Activated CD8-positive, alpha-beta T cell treated with anti-CD3 and anti-CD28 coated beads for 36 hours (primary cell): ENCODE results near the gene SRC. TPM values are rescaled to one million over a fixed set of nuclear protein-coding genes. Genes with fewer than 3 reads are reported as not detected.

Experiments
- ATAC-seq: fragments of 200-7000 bp; cut with Tn5 transposase; one replicate; pipeline ENCODE4 v1.10.0; 2021; ENCODE audit warnings: mild to moderate bottlenecking, moderate library complexity
- CTCF ChIA-PET: fragments of 350-600 bp; sonication (Branson Sonifier 250); formaldehyde crosslinking; loops from one replicate; lab custom pipeline; 2021; ENCODE audit warnings: antibody characterized with exemption; lab: Charles Lee
- POLR2A ChIA-PET: fragments of 350-600 bp; sonication (Branson Sonifier 250); formaldehyde crosslinking; loops from one replicate; lab custom pipeline; 2021; ENCODE audit warnings: antibody characterized with exemption; lab: Charles Lee
- DNase-seq: peaks from one replicate; pipeline ENCODE4 v3.0.0-alpha.2; 2020
- H3K27ac Mint-ChIP-seq: one replicate; pipeline ENCODE4 v1.8.0; 2021; ENCODE audit warnings: mild to moderate bottlenecking, mixed read lengths
- H3K27me3 Mint-ChIP-seq: one replicate; pipeline ENCODE4 v1.8.0; 2021; ENCODE audit warnings: mixed read lengths
- H3K36me3 Mint-ChIP-seq: one replicate; pipeline ENCODE4 v1.8.0; 2021; ENCODE audit warnings: low read depth, mixed read lengths
- H3K4me1 Mint-ChIP-seq: one replicate; pipeline ENCODE4 v1.8.0; 2021; ENCODE audit warnings: low read depth, mixed read lengths
- H3K4me3 Mint-ChIP-seq: one replicate; pipeline ENCODE4 v1.8.0; 2021; ENCODE audit warnings: mild to moderate bottlenecking, moderate library complexity, mixed read lengths
- H3K9me3 Mint-ChIP-seq: one replicate; pipeline ENCODE4 v1.8.0; 2021; ENCODE audit warnings: mixed read lengths
- CTCF ChIP-seq: fragments of 200-600 bp; IDR thresholded peaks from one replicate; pipeline ENCODE4 v1.8.0; 2022; ENCODE audit warnings: antibody characterized with exemption, mild to moderate bottlenecking
- intact Hi-C: fragments of 100-400 bp; cut with micrococcal nuclease; formaldehyde crosslinking; loops from one replicate; pipeline ENCODE4 v1.10.0; 2022
- total RNA-seq, 2 experiments: library from RNA; stranded (reverse); gene quantifications; one replicate each; pipeline ENCODE4 v1.2.3, GENCODE V29; 2021

SRC gene
- total RNA-seq, 2 experiments from 2014 or later, result 0.88 to 2.4 TPM

GRCh38 chr20:37419307-37419706, 73.4 kb downstream of the SRC start:
- no peak for TF ChIP-seq CTCF
- Mint-ChIP-seq H3K9me3 (no peaks in the 10 kb centered on the region), H3K27ac (no peak overlapping the region), H3K27me3 (peaks cover 16% of the 10 kb centered on the region), H3K4me3 (no peak overlapping the region), H3K36me3 (no peaks in the 10 kb centered on the region), H3K4me1 (peaks cover 2% of the 10 kb centered on the region)
- DNase-seq, result no peak
- intact Hi-C loops, result no loop called here
- ChIA-PET POLR2A (no interaction called here), CTCF (no interaction called here)
- ATAC-seq, result no peak

DNA sequence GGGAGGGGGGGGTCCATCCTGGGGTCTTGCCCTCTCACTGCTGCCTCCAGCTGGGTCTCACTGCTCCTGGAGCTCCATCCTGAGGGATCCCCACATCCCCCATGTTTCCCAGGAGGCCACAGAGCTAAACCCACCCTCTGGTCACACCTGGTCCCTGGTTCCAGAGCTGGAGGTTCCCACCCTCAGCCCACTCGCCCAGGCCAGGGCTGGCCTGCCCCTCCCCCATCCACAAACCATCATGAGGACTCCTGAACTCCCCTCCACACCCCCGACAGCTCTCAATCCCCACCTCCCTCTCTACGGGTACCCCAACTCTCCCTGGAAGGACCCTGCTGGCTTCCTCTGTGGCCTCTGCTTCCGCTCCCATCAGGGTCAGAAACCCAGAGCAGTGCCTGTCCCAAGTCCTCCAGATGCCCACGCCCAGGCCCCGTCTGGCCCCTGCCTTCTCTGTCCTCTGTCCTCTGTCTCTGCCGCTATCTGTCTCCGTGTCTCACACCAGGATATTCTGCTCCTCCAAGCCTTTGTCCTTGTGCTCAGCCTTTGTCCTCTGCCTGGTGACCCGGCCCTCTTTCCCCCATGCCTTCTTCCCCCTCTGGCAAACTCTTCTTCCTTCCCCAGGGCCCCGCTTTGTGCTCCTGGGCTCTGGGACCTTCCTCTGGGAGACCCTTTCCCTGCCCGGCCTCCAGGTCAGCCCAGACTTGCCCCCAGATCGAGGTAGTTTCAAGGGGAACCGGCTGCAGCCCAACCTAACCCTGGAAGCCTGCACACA, 74.0 kb downstream of the SRC start:
- CTCF ChIA-PET, result no interaction called here
- no peak for TF ChIP-seq CTCF
- ATAC-seq, result no peak
- Mint-ChIP-seq H3K27ac (no peak overlapping the region), H3K27me3 (peaks cover 17% of the 10 kb centered on the region), H3K9me3 (no peaks in the 10 kb centered on the region), H3K4me3 (no peak overlapping the region), H3K4me1 (peaks cover 2% of the 10 kb centered on the region), H3K36me3 (no peaks in the 10 kb centered on the region)
- POLR2A ChIA-PET, result no interaction called here
- DNase-seq, result no peak
- intact Hi-C loops, result no loop called here

DNA sequence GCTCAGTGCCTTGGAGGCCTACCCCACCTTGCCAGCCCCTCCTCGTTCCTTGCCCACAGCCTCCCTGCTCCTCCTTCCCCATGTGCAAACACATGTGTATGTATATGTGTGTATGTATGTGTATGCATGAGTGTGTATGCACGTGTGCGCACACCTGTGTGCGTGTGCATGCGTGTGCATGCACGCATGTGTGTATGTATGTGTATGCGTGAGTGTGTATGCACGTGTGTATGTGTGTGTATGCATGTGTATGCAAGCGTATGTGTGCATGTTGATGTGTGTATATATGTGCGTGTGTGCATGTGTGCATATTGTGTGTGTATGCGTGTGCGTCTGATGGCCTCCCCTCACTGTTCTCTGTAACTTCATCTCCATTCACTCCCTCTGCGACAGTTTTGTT, 74.7 kb downstream of the SRC start:
- H3K4me3 Mint-ChIP-seq, result no peak overlapping the region
- no peak for TF ChIP-seq CTCF
- ATAC-seq (no peak), DNase-seq (no peak)
- no peaks in the 10 kb centered on the region for H3K9me3 Mint-ChIP-seq
- peaks cover 2% of the 10 kb centered on the region for H3K4me1 Mint-ChIP-seq
- ChIA-PET CTCF (no interaction called here), POLR2A (no interaction called here)
- intact Hi-C loops, result no loop called here
- no peak overlapping the region for H3K27ac Mint-ChIP-seq
- no peaks in the 10 kb centered on the region for H3K36me3 Mint-ChIP-seq
- peaks cover 17% of the 10 kb centered on the region for H3K27me3 Mint-ChIP-seq

DNA sequence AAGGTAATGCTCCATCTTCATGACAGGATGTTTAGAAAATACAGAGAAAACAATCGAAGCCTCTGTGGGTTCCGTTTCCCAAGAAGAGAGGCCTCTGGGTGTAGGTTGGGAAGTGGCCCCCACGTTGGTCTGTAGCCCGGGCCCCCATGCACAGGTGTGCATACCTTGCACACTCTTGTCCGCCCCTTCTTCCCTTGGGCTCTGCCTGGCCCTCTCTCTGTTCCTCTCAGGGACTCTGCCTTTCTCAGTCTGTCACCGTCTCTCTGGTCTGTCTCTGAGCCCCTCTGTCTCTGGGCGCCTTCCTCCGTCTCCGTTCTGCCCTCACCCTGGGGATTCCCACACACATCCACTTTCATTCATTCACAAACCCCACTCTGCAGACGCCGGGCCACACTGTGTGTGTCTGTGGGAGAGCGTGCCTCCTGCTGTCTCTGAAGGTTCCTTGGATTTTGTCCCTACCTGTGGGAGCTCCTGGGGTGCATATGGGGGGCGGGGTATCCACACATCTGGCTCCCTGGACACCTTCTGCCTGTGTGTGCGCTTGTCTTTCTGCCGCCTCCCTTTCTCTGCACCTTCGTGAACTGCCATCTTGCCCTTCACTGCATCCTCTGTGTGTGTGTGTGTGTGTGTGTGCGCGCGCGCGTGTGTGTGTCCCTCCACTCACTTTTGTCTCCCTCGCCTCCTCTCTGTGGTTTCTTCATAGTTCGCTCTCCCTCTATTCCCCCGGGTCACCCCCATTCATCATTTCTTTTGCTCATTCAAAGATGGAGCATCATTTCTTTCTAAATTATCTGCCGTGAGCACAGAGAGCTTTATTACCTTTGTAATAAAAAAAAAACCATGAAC, 75.3 kb downstream of the SRC start:
- no peak overlapping the region for H3K4me3 Mint-ChIP-seq
- ChIA-PET POLR2A (no interaction called here), CTCF (no interaction called here)
- H3K4me1 Mint-ChIP-seq, result peaks cover 2% of the 10 kb centered on the region
- H3K36me3 Mint-ChIP-seq, result no peaks in the 10 kb centered on the region
- intact Hi-C loops, result no loop called here
- H3K27ac Mint-ChIP-seq, result no peak overlapping the region
- no peak for DNase-seq
- no peak for ATAC-seq
- peaks cover 17% of the 10 kb centered on the region for H3K27me3 Mint-ChIP-seq
- no peaks in the 10 kb centered on the region for H3K9me3 Mint-ChIP-seq
- TF ChIP-seq CTCF, result no peak

DNA sequence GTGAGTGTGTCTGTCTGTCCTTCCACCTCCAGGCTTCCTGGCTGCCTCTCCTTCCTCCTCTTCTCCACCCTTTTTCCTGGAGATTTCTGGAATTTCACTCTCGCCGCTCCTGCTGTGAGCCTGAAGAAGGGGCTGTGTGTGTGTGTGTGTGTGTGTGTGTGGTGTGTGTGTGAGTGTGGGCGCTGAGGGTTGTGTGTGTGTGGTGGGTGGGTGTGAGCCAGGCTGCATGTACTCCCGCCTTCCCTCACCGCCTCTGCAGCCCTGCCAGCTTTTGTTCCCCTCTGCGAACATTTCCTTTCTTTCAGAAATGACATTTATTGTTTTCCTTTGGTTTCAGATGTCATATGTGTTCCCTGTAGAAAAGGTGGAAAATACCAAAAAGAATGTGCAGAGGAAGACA, 76.0 kb downstream of the SRC start:
- intact Hi-C loops, result no loop called here
- no peaks in the 10 kb centered on the region for H3K36me3 Mint-ChIP-seq
- POLR2A ChIA-PET, result no interaction called here
- peaks cover 17% of the 10 kb centered on the region for H3K27me3 Mint-ChIP-seq
- H3K9me3 Mint-ChIP-seq, result no peaks in the 10 kb centered on the region
- no peak overlapping the region for H3K4me3 Mint-ChIP-seq
- peaks cover 2% of the 10 kb centered on the region for H3K4me1 Mint-ChIP-seq
- ATAC-seq (no peak), DNase-seq (no peak)
- no peak for TF ChIP-seq CTCF
- CTCF ChIA-PET, result no interaction called here
- no peak overlapping the region for H3K27ac Mint-ChIP-seq
